ACC112 (cell line): ENCODE results near the gene SLC16A1.

Experiments
- H2AFZ ChIP-seq: fragments of 200-600 bp; sonication (generic); one replicate; pipeline ENCODE4 v1.6.0; 2017; ENCODE audit warnings: antibody characterized with exemption, low read length; ENCODE audit not compliant: unreplicated experiment
- H3K27ac ChIP-seq: fragments of 200-600 bp; sonication (generic); 2 replicates; pipeline ENCODE4 v1.5.1; 2014; ENCODE audit warnings: low read depth, mild to moderate bottlenecking, antibody characterized with exemption, low read length, moderate library complexity
- H3K27me3 ChIP-seq: fragments of 200-600 bp; sonication (generic); 2 replicates; pipeline ENCODE4 v1.6.1; 2014; ENCODE audit warnings: mild to moderate bottlenecking, antibody characterized with exemption, low read length, moderate library complexity, mixed read lengths; ENCODE audit not compliant: insufficient read depth
- H3K36me3 ChIP-seq: fragments of 200-600 bp; sonication (generic); 2 replicates; pipeline ENCODE4 v1.6.1; 2016; ENCODE audit warnings: mild to moderate bottlenecking, antibody characterized with exemption, low read length, moderate library complexity, mixed read lengths; ENCODE audit not compliant: insufficient read depth
- H3K4me1 ChIP-seq: fragments of 200-600 bp; sonication (generic); one replicate; pipeline ENCODE4 v1.6.1; 2016; ENCODE audit warnings: low read length, mixed read lengths; ENCODE audit not compliant: insufficient read depth, unreplicated experiment, control insufficient read depth
- H3K4me3 ChIP-seq: fragments of 200-600 bp; sonication (generic); 2 replicates; pipeline ENCODE4 v1.5.1; 2014; ENCODE audit warnings: mild to moderate bottlenecking, low read depth, low read length
- H3K79me2 ChIP-seq: fragments of 200-600 bp; sonication (generic); one replicate; pipeline ENCODE4 v1.6.0; 2016; ENCODE audit warnings: low read length; ENCODE audit not compliant: control insufficient read depth, unreplicated experiment, insufficient read depth

Gene SLC16A1

GRCh38 chr1:112925015-112925414 lies 31.0 kb downstream of the SLC16A1 start:
- Histone ChIP-seq H3K36me3 (peaks cover 10% of the 10 kb centered on the region), H3K4me1 (no peaks in the 10 kb centered on the region), H3K79me2 (peaks cover 13% of the 10 kb centered on the region), H3K27ac (no peak overlapping the region), H3K27me3 (no peaks in the 10 kb centered on the region), H2AFZ (no peak overlapping the region), H3K4me3 (no peak overlapping the region)

DNA sequence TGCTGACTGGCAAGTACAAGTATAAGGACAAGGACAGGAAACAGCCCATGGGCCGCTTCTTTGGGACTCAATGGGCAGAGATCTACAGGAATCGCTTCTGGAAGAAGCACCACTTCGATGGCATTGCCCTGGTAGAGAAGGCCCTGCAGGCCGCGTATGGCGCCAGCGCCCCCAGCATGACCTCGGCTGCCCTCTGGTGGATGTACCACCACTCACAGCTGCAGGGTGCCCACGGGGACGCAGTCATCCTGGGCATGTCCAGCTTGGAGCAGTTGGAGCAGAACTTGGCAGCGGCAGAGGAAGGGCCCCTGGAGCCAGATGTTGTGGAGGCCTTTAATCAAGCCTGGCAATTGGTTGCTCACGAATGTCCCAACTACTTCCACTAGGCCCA lies 32.0 kb downstream of the SLC16A1 start:
- H3K36me3 ChIP-seq: peaks cover 10% of the 10 kb centered on the region
- no peaks in the 10 kb centered on the region for H3K27me3 ChIP-seq
- H3K4me1 ChIP-seq: no peaks in the 10 kb centered on the region
- H3K79me2 ChIP-seq: peaks cover 3% of the 10 kb centered on the region
- H3K27ac ChIP-seq: no peak overlapping the region
- H3K4me3 ChIP-seq: no peak overlapping the region
- H2AFZ ChIP-seq: no peak overlapping the region

- peaks cover 10% of the 10 kb centered on the region for H3K36me3 ChIP-seq
- peaks cover 2% of the 10 kb centered on the region for H3K79me2 ChIP-seq
- no peak overlapping the region for H3K27ac ChIP-seq
- H3K4me1 ChIP-seq: no peaks in the 10 kb centered on the region
- no peaks in the 10 kb centered on the region for H3K27me3 ChIP-seq
- no peak overlapping the region for H2AFZ ChIP-seq
- no peak overlapping the region for H3K4me3 ChIP-seq
These were observed 32.6 kb downstream of the SLC16A1 start for GRCh38 chr1:112923234-112923958.

GRCh38 chr1:112911506-112912220 lies 44.3 kb downstream of the SLC16A1 start:
- Histone ChIP-seq H3K27ac (no peak overlapping the region), H3K4me3 (no peak overlapping the region), H3K36me3 (peaks cover 14% of the 10 kb centered on the region), H3K4me1 (peaks cover 14% of the 10 kb centered on the region), H3K27me3 (no peaks in the 10 kb centered on the region), H2AFZ (no peak overlapping the region), H3K79me2 (peaks cover 6% of the 10 kb centered on the region)

DNA sequence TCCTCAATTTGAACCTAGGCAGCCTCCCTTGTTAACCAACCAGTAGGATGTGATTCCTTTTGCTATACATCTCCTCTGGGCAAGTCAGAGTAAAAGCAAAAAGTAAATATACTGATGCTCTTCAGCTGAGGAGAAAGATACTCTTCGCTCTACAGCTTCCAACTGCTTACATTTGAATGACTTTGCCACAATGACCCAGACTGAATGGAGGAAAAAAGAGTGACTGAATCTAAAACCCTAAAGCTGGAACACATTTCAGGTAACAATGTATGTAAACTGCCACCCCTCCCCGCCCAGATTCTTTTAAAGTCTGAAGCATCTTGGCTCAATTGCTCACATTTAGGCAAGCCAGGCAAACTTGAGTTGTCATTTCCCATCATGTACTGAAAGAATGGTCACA lies 46.1 kb downstream of the SLC16A1 start:
- H3K27me3 ChIP-seq: no peaks in the 10 kb centered on the region
- H3K79me2 ChIP-seq: no peaks in the 10 kb centered on the region
- no peak overlapping the region for H2AFZ ChIP-seq
- peaks cover 20% of the 10 kb centered on the region for H3K4me1 ChIP-seq
- peaks cover 14% of the 10 kb centered on the region for H3K36me3 ChIP-seq
- H3K4me3 ChIP-seq: no peak overlapping the region
- H3K27ac ChIP-seq: no peak overlapping the region

- H3K36me3 ChIP-seq: no peaks in the 10 kb centered on the region
- H3K4me3 ChIP-seq: no peak overlapping the region
- peaks cover 35% of the 10 kb centered on the region for H3K4me1 ChIP-seq
- no peak overlapping the region for H2AFZ ChIP-seq
- H3K79me2 ChIP-seq: no peaks in the 10 kb centered on the region
- H3K27ac ChIP-seq: peak overlapping the region; percentile 5; the same call in 1 of the 2 replicates
- no peaks in the 10 kb centered on the region for H3K27me3 ChIP-seq
These were observed 49.8 kb downstream of the SLC16A1 start for GRCh38 chr1:112906150-112906698.

- Histone ChIP-seq H2AFZ (no peak overlapping the region), H3K4me1 (peaks cover 35% of the 10 kb centered on the region), H3K27ac (no peak overlapping the region), H3K79me2 (no peaks in the 10 kb centered on the region), H3K27me3 (no peaks in the 10 kb centered on the region), H3K4me3 (no peak overlapping the region), H3K36me3 (no peaks in the 10 kb centered on the region)
These were observed 50.4 kb downstream of the SLC16A1 start for GRCh38 chr1:112905395-112906149.

DNA sequence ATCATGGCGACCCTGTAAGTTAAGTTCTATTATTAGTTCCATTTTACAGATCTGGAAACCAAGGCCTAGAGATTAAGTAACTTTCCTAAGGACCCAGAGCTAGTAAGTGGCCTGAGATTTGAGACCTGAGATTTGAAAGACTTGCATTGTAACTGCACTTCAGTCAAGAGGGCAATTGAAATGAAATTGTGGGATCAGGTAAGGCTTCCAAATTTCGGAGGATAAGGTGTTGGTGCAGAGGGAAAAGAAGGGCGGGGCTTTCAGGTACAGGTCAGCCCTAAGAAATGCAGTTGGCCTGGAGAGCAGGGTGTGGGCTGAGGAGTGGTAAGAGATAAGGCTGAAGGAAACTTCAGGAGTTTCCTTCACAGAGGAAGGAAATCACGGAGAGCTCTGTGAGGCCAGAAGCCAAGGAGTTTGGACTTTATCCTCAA lies 51.1 kb downstream of the SLC16A1 start:
- Histone ChIP-seq H3K79me2 (no peaks in the 10 kb centered on the region), H3K27ac (peak overlapping the region; percentile 44; the same call in 1 of the 2 replicates), H3K27me3 (no peaks in the 10 kb centered on the region), H3K4me1 (peaks cover 35% of the 10 kb centered on the region), H3K36me3 (no peaks in the 10 kb centered on the region), H3K4me3 (no peak overlapping the region), H2AFZ (no peak overlapping the region)

DNA sequence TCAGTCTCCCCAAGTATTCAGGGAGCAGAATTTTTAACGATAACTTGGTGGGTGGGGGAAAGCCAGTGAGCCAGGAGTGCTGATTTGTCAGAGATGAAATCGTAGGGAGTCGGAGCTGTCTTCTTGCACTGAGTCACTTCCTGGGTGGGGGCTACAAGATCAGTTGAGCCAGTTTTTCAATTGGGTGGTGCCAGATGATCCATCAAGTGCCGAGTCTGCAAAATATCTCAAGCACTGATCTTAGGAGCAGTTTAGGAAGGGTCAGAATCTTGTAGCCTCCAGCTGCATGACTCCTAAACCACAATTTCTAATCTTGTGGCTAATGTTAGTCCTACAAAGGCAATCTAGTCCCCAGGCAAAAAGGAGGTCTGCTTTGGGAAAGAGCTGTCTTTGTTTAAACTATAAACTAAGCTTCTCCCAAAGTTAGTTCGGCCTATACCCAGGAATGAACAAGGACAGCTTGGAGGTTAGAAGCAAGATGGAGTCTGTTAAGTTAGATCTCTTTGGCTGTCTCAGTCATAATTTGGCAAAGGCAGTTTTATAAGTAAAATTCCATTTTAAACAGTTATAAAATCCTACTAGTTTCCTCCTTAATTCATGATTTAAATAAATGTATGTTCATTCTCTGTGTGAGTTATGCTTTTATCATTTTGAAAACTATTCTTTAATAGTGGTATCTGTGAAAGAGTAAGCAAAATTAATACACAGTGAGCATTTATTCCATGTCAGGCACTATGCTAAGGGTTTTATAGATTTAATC lies 51.7 kb downstream of the SLC16A1 start:
- Histone ChIP-seq H3K27ac (peak overlapping the region; percentile 44; the same call in 1 of the 2 replicates), H3K27me3 (no peaks in the 10 kb centered on the region), H3K4me3 (no peak overlapping the region), H2AFZ (no peak overlapping the region), H3K79me2 (no peaks in the 10 kb centered on the region), H3K4me1 (peaks cover 35% of the 10 kb centered on the region), H3K36me3 (no peaks in the 10 kb centered on the region)

DNA sequence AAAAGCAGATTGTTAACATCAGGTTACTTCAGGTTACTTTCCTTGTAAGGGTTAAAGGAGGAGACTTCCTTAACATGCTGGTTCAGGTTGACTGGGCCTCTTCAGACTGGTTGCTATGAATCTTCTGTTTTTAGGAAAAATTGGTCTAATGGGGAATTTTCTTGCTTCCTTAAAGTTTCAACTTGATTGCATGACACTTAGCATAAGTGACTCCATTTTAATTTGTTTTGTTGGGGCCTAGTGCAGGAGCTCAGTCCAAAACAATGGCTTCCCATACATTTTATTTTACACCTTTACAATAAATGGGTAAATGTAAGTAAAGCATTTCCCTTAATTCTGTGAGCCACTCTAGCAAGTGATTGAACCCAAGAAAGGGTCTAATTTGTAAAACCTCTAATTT lies 53.8 kb downstream of the SLC16A1 start:
- H3K4me3 ChIP-seq: no peak overlapping the region
- no peaks in the 10 kb centered on the region for H3K36me3 ChIP-seq
- H3K79me2 ChIP-seq: no peaks in the 10 kb centered on the region
- H3K27ac ChIP-seq: no peak overlapping the region
- no peak overlapping the region for H2AFZ ChIP-seq
- peaks cover 35% of the 10 kb centered on the region for H3K4me1 ChIP-seq
- H3K27me3 ChIP-seq: no peaks in the 10 kb centered on the region
